Transverse colon (tissue), 4 donors: ENCODE results near the gene CSTF3.

Experiments used
- CTCF ChIP-seq, 5 experiments: fragments of 200-600 bp in 3 of 5; fragments of 450-650 bp in 2 of 5; sonication (generic) in 3 of 5; IDR thresholded peaks; 1 replicate in 2 of 5; 2 replicates in 3 of 5; pipeline ENCODE4 v1.5.1; 2016 to 2017; ENCODE audit warnings: antibody characterized with exemption in 5 of 5, inconsistent platforms in 3 of 5, mild to moderate bottlenecking in 2 of 5, moderate library complexity in 1 of 5
- POLR2A ChIP-seq: fragments of 450-650 bp; IDR thresholded peaks from one replicate; pipeline ENCODE4 v1.6.1; 2016; ENCODE audit warnings: antibody characterized with exemption, mild to moderate bottlenecking, moderate library complexity
- POLR2AphosphoS5 ChIP-seq, 3 donors: sonication (generic); formaldehyde crosslinking; IDR thresholded peaks; one replicate each; pipeline ENCODE4 v1.6.1; 2016; ENCODE audit warnings: antibody characterized with exemption in 3 of 3

GRCh38 chr11:33103836-33104235 is 57.4 kb downstream of the CSTF3 start:
- TF ChIP-seq POLR2AphosphoS5 (IDR thresholded peaks at IDR 0.05): no peak
- TF ChIP-seq CTCF (IDR thresholded peaks at IDR 0.05): no peak
- no peak for TF ChIP-seq POLR2A
